ENCODE results near the gene SPAG6. TPM values are rescaled to one million over a fixed set of nuclear protein-coding genes. Genes with fewer than 3 reads are reported as not detected.
A peak's percentile ranks its signal among the peaks of the same experiment; 100 is the strongest.

The SPAG6 gene
- total RNA-seq, 4 donors from 2014 or later, result 0.19 TPM; not detected in 3

GRCh38 chr10:22451346-22451745 lies 106.0 kb downstream of the SPAG6 start:
- Histone ChIP-seq H3K27ac (replicated peaks in 1 of 4) (no peak overlapping the region), H3K36me3 (no peaks in the 10 kb centered on the region), H3K4me3 (no peak overlapping the region), H3K4me1 (no peaks in the 10 kb centered on the region), H3K27me3 (peaks cover 0 to 9% (median 0%) of the 10 kb centered on the region in 4 donors), H3K9me3 (no peaks in the 10 kb centered on the region)
- 98% methylated on average over 7 of the region's 7 CpGs for WGBS
- TF ChIP-seq CTCF (IDR thresholded peaks at IDR 0.05) (no peak), EP300 (IDR thresholded peaks at IDR 0.05) (no peak), POLR2A (IDR thresholded peaks at IDR 0.05; ENCODE audit: low read depth) (no peak), POLR2AphosphoS5 (IDR thresholded peaks at IDR 0.05) (no peak)
- intact Hi-C loops (cut with DNase I), result no loop called here
- peak; percentile 29 for DNase-seq (ENCODE audit: extremely low spot score)

- no peak for TF ChIP-seq EP300 (IDR thresholded peaks at IDR 0.05)
- TF ChIP-seq POLR2A (IDR thresholded peaks at IDR 0.05; ENCODE audit: low read depth), result no peak
- no peak for TF ChIP-seq CTCF (IDR thresholded peaks at IDR 0.05)
- TF ChIP-seq POLR2AphosphoS5 (IDR thresholded peaks at IDR 0.05), result no peak
- H3K4me1 ChIP-seq, result no peaks in the 10 kb centered on the region
- H3K9me3 ChIP-seq, result no peaks in the 10 kb centered on the region
- peak; percentile 75 for DNase-seq (ENCODE audit: extremely low spot score)
- H3K27ac ChIP-seq (replicated peaks in 1 of 4), result no peak overlapping the region
- no peaks in the 10 kb centered on the region for H3K36me3 ChIP-seq
- 98% methylated on average over 8 of the region's 8 CpGs for WGBS
- H3K4me3 ChIP-seq, result no peak overlapping the region
- H3K27me3 ChIP-seq, result peaks cover 0 to 9% (median 0%) of the 10 kb centered on the region in 4 donors
- intact Hi-C loops (cut with DNase I), result no loop called here
These were observed 108.0 kb downstream of the SPAG6 start for GRCh38 chr10:22453320-22453719.

GRCh38 chr10:22453948-22454591 lies 108.8 kb downstream of the SPAG6 start:
- intact Hi-C loops (cut with DNase I), result no loop called here
- peak; percentile 72 for DNase-seq (ENCODE audit: extremely low spot score)
- no peaks in the 10 kb centered on the region for H3K9me3 ChIP-seq

GRCh38 chr10:22454634-22455033 lies 109.3 kb downstream of the SPAG6 start:
- H3K36me3 ChIP-seq, result no peaks in the 10 kb centered on the region
- TF ChIP-seq CTCF (IDR thresholded peaks at IDR 0.05) (no peak), POLR2A (IDR thresholded peaks at IDR 0.05; ENCODE audit: low read depth) (no peak), POLR2AphosphoS5 (IDR thresholded peaks at IDR 0.05) (no peak)
- H3K4me1 ChIP-seq, result no peaks in the 10 kb centered on the region
- DNase-seq (ENCODE audit: extremely low spot score), result peak; percentile 14
- H3K4me3 ChIP-seq, result no peak overlapping the region
- peaks cover 0 to 5% (median 0%) of the 10 kb centered on the region in 4 donors for H3K27me3 ChIP-seq
- 89% methylated on average over 1 of the region's 1 CpG for WGBS
- H3K9me3 ChIP-seq, result no peaks in the 10 kb centered on the region
- H3K27ac ChIP-seq (replicated peaks in 1 of 4), result no peak overlapping the region
- intact Hi-C loops (cut with DNase I), result no loop called here

More at GRCh38 chr10:22453948-22454591, 108.8 kb downstream of the SPAG6 start:
- H3K27ac ChIP-seq (replicated peaks in 1 of 4), result no peak overlapping the region
- no peaks in the 10 kb centered on the region for H3K36me3 ChIP-seq
- H3K4me1 ChIP-seq, result no peaks in the 10 kb centered on the region
- H3K4me3 ChIP-seq, result no peak overlapping the region
- 76% methylated on average over 10 of the region's 10 CpGs for WGBS
- TF ChIP-seq EP300 (IDR thresholded peaks at IDR 0.05) (no peak), POLR2A (IDR thresholded peaks at IDR 0.05; ENCODE audit: low read depth) (no peak), POLR2AphosphoS5 (IDR thresholded peaks at IDR 0.05) (no peak), CTCF (IDR thresholded peaks at IDR 0.05) (no peak)
- H3K27me3 ChIP-seq, result peaks cover 0 to 5% (median 0%) of the 10 kb centered on the region in 4 donors
